Gastrocnemius medialis (tissue), 4 donors: ENCODE data around the gene XDH.

Source experiments
- CTCF ChIP-seq, 5 experiments: fragments of 450-650 bp in 3 of 5; fragments of 200-600 bp in 2 of 5; sonication (generic) in 2 of 5; IDR thresholded peaks in 4 of 5; conservative IDR thresholded peaks in 1 of 5; 1 replicate in 4 of 5; 2 replicates in 1 of 5; pipeline ENCODE4 v1.5.1; 2016 to 2019; ENCODE audit warnings: antibody characterized with exemption in 5 of 5, mild to moderate bottlenecking in 3 of 5, moderate library complexity in 3 of 5
- POLR2A ChIP-seq, 2 donors: fragments of 450-650 bp; IDR thresholded peaks; one replicate each; pipeline ENCODE4 v1.6.1; 2017; ENCODE audit warnings: antibody characterized with exemption in 2 of 2, mild to moderate bottlenecking in 2 of 2, moderate library complexity in 2 of 2

GRCh38 chr2:31318361-31319336, 95.9 kb downstream of the XDH start:
- no peak for TF ChIP-seq CTCF (IDR thresholded peaks at IDR 0.05 in 4 of 5, conservative IDR thresholded peaks at IDR 0.05 in 1 of 5)
- peak in 1 of 2 donors; percentile 22 for TF ChIP-seq POLR2A (IDR thresholded peaks at IDR 0.05)
